HCT116 (cell line): ENCODE measurements around the gene FLVCR1. TPM values are rescaled to one million over a fixed set of nuclear protein-coding genes. Genes with fewer than 3 reads are reported as not detected.
"Not testable (repeated sequence)": the region's sequence is repeated elsewhere in the genome, so short reads cannot be mapped to it uniquely, and the experiment has no call there.

Source experiments
- ATAC-seq: fragments of 200-7000 bp; cut with Tn5 transposase; 2 replicates; pipeline ENCODE4 v1.9.1; 2020; ENCODE audit warnings: mild to moderate bottlenecking, moderate library complexity
- BruUV-seq: library from RNA; stranded (reverse); fragments of 400-500 nt; replicated peaks from 2 replicates; lab custom pipeline; 2021; lab: Mats Ljungman, UMichigan
- CTCF ChIA-PET: fragments of 300-600 bp; sonication (Branson Sonifier 250); formaldehyde crosslinking; loops from one replicate; lab custom pipeline; 2021; ENCODE audit warnings: antibody characterized with exemption; lab: Charles Lee
- POLR2A ChIA-PET: fragments of 300-600, 350-600 bp; sonication (Branson Sonifier 250); formaldehyde crosslinking; loops from one replicate; lab custom pipeline; 2021; ENCODE audit warnings: antibody characterized with exemption; lab: Charles Lee
- RAD21 ChIA-PET, 2 experiments: fragments of 300-600 bp; sonication (Branson Sonifier 250); formaldehyde crosslinking; loops; one replicate each; lab custom pipeline; 2023; ENCODE audit warnings: low total read pairs in 2 of 2; ENCODE audit not compliant: uncharacterized antibody in 2 of 2, unreplicated experiment in 2 of 2, low non-redundant PET in 1 of 2; lab: Charles Lee
- DNase-seq: peaks from one replicate; pipeline ENCODE4 v3.0.0-alpha.2; 2010; ENCODE audit warnings: low read depth, low spot score
- H2AFZ ChIP-seq: fragments of 200-600 bp; shearing (Covaris generic), sonication (generic); 2 replicates; pipeline ENCODE4 v1.6.1; 2017; ENCODE audit warnings: low read depth, mixed run types, mixed read lengths, antibody characterized with exemption, low read length; ENCODE audit not compliant: poor library complexity, severe bottlenecking
- H3K27ac ChIP-seq: 2 replicates; pipeline ENCODE4 v1.5.1; 2012; ENCODE audit warnings: low read depth, low read length
- H3K27me3 ChIP-seq: fragments of 200-600 bp; sonication (generic); 2 replicates; pipeline ENCODE4 v1.6.1; 2016; ENCODE audit warnings: mixed run types, low read length, mixed read lengths; ENCODE audit not compliant: insufficient read depth
- H3K36me3 ChIP-seq, 2 experiments: fragments of 200-500 bp in 1 of 2; fragments of 200-600 bp in 1 of 2; sonication (Bioruptor generic) in 1 of 2; sonication (generic) in 1 of 2; 2 replicates each; pipeline versions ENCODE4 v1.5.1 to v1.6.1; 2014 to 2016; ENCODE audit warnings: low read length in 2 of 2, inconsistent platforms in 1 of 2, mixed read lengths in 1 of 2, mixed run types in 1 of 2; ENCODE audit not compliant: insufficient read depth in 2 of 2, control insufficient read depth in 1 of 2
- H3K4me1 ChIP-seq, 2 experiments: fragments of 200-600 bp in 1 of 2; sonication (generic) in 1 of 2; 2 replicates each; pipeline versions ENCODE4 v1.5.1 to v1.6.1; 2012 to 2017; ENCODE audit warnings: low read length in 2 of 2, inconsistent platforms in 1 of 2, mild to moderate bottlenecking in 1 of 2, mixed read lengths in 1 of 2, mixed run types in 1 of 2, moderate library complexity in 1 of 2; ENCODE audit not compliant: insufficient read depth in 2 of 2, control insufficient read depth in 1 of 2
- H3K4me2 ChIP-seq: fragments of 200-600 bp; sonication (generic); 2 replicates; pipeline ENCODE4 v1.6.1; 2017; ENCODE audit warnings: mixed run types, low read length, mixed read lengths
- H3K4me3 ChIP-seq, 2 experiments: fragments of 200-600 bp in 1 of 2; sonication (generic) in 1 of 2; replicated peaks in 1 of 2; 2 replicates each; pipeline ENCODE4 v1.5.1; 2011 to 2016; ENCODE audit warnings: low read length in 2 of 2, control low read depth in 1 of 2, low read depth in 1 of 2, mild to moderate bottlenecking in 1 of 2, mixed read lengths in 1 of 2, mixed run types in 1 of 2
- H3K79me2 ChIP-seq: fragments of 200-600 bp; sonication (generic); 2 replicates; pipeline ENCODE4 v1.6.1; 2017; ENCODE audit warnings: mild to moderate bottlenecking, mixed run types, low read length, moderate library complexity, mixed read lengths; ENCODE audit not compliant: insufficient read depth
- H3K9ac ChIP-seq: fragments of 200-600 bp; sonication (generic); 2 replicates; pipeline ENCODE4 v1.6.1; 2016; ENCODE audit warnings: low read length, mixed read lengths
- H3K9me2 ChIP-seq: fragments of 200-600 bp; sonication (generic), shearing (Covaris generic); 2 replicates; pipeline ENCODE4 v1.6.1; 2017; ENCODE audit warnings: mixed run types, mild to moderate bottlenecking, moderate library complexity; ENCODE audit not compliant: insufficient read depth
- H3K9me3 ChIP-seq, 2 experiments: fragments of 200-500 bp in 1 of 2; fragments of 200-600 bp in 1 of 2; sonication (Bioruptor generic) in 1 of 2; sonication (generic) in 1 of 2; 2 replicates each; pipeline ENCODE4 v1.6.1; 2014 to 2017; ENCODE audit warnings: low read length in 2 of 2, mixed read lengths in 2 of 2, inconsistent platforms in 1 of 2, low read depth in 1 of 2, mild to moderate bottlenecking in 1 of 2, mixed run types in 1 of 2, moderate library complexity in 1 of 2; ENCODE audit not compliant: control insufficient read depth in 1 of 2, insufficient read depth in 1 of 2
- H4K20me1 ChIP-seq: fragments of 200-600 bp; sonication (generic), shearing (Covaris generic); 2 replicates; pipeline ENCODE4 v1.6.1; 2017; ENCODE audit warnings: mixed run types, mild to moderate bottlenecking, moderate library complexity; ENCODE audit not compliant: insufficient read depth
- ATF3 ChIP-seq: IDR thresholded peaks from 2 replicates; pipeline ENCODE4 v1.6.1; 2012
- CBX3 ChIP-seq: IDR thresholded peaks from 2 replicates; pipeline ENCODE4 v1.6.1; 2012; ENCODE audit warnings: low read depth
- CEBPB ChIP-seq: IDR thresholded peaks from 2 replicates; pipeline ENCODE4 v1.6.1; 2012; ENCODE audit warnings: low read depth
- EGR1 ChIP-seq: IDR thresholded peaks from 2 replicates; pipeline ENCODE4 v1.6.1; 2012; ENCODE audit warnings: low read depth
- EZH2 ChIP-seq: fragments of 200-600 bp; sonication (generic); IDR thresholded peaks from 2 replicates; pipeline ENCODE4 v1.6.1; 2017; ENCODE audit warnings: antibody characterized with exemption, mixed run types
- JUND ChIP-seq: IDR thresholded peaks from 2 replicates; pipeline ENCODE4 v1.6.1; 2012
- POLR2A ChIP-seq: IDR thresholded peaks from 2 replicates; pipeline ENCODE4 v1.7.0; 2011; ENCODE audit warnings: borderline replicate concordance; ENCODE audit not compliant: insufficient read depth, insufficient read length; ENCODE audit errors: extremely low read depth
- POLR2AphosphoS5 ChIP-seq: IDR thresholded peaks from 2 replicates; pipeline ENCODE4 v1.6.1; 2011; ENCODE audit warnings: mild to moderate bottlenecking, low read depth, low read length, moderate library complexity
- SRF ChIP-seq: IDR thresholded peaks from 2 replicates; pipeline ENCODE4 v1.6.1; 2012; ENCODE audit warnings: low read depth
- TCF7L2 ChIP-seq: IDR thresholded peaks from 2 replicates; pipeline ENCODE4 v1.7.0; 2011; ENCODE audit warnings: borderline replicate concordance, inconsistent platforms; ENCODE audit not compliant: insufficient read depth, insufficient read length; ENCODE audit errors: extremely low read depth
- YY1 ChIP-seq: IDR thresholded peaks from 2 replicates; pipeline ENCODE4 v1.6.1; 2011; ENCODE audit warnings: low read length, low read depth, moderate library complexity, mild to moderate bottlenecking; ENCODE audit not compliant: insufficient replicate concordance; ENCODE audit errors: extremely low read depth
- ZFX ChIP-seq: fragments of 450-650 bp; IDR thresholded peaks from 2 replicates; pipeline ENCODE4 v1.6.1; 2017
- ZNF274 ChIP-seq: fragments of 200-500 bp; sonication (Bioruptor generic); IDR thresholded peaks from 2 replicates; pipeline ENCODE4 v1.6.1; 2014; ENCODE audit warnings: mild to moderate bottlenecking, low read depth, low read length, inconsistent platforms
- intact Hi-C: fragments of 100-400 bp; cut with micrococcal nuclease; formaldehyde crosslinking; loops from 2 replicates; pipeline ENCODE4 v1.10.0; 2022
- total RNA-seq: library from RNA; stranded (reverse); gene quantifications from one replicate; pipeline ENCODE4 v1.2.1, GENCODE V29; 2021; ENCODE audit not compliant: unreplicated experiment
- TF ChIP-seq, protein P1 (sequence below): IDR thresholded peaks from 2 replicates; pipeline ENCODE4 v1.6.1; 2012
- TF ChIP-seq, protein P2 (sequence below): IDR thresholded peaks from 2 replicates; pipeline ENCODE4 v1.6.1; 2011; ENCODE audit warnings: mild to moderate bottlenecking, low read length, moderate library complexity; ENCODE audit not compliant: insufficient replicate concordance; ENCODE audit errors: extremely low read depth

The FLVCR1 gene
- total RNA-seq, 1 experiment from 2014 or later: 19.0 TPM

GRCh38 chr1:212833211-212834207, 24.6 kb upstream of the FLVCR1 start:
- CTCF ChIA-PET, H4K20me1 ChIP-seq: not testable (repeated sequence)

DNA sequence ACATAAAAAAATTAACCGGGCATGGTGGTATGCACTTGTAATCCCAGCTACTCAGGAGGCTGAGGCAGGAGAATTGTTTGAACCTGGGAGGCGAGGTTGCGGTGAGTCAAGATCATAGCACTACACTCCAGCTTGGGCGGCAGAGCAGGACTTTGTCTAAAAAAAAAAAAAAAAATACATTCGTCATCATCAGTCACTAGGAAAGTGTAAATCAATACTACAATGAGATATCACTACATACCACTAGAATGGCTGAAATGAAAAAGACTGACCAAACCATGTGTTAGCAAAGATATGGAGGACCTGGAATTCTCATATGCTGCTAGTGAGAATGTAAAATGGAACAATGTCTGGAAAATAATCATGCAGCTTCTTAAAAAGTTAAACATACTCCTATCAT, 19.9 kb upstream of the FLVCR1 start:
- H2AFZ ChIP-seq: no peak overlapping the region
- H3K9ac ChIP-seq: no peak overlapping the region
- no peaks in the 10 kb centered on the region for H3K36me3 ChIP-seq
- no peaks in the 10 kb centered on the region for H3K4me1 ChIP-seq
- H3K27me3 ChIP-seq: no peaks in the 10 kb centered on the region
- ChIA-PET CTCF (no interaction called here), POLR2A (no interaction called here), RAD21 (no interaction called here)
- H3K79me2 ChIP-seq: no peaks in the 10 kb centered on the region
- no peaks in the 10 kb centered on the region for H3K9me3 ChIP-seq
- no peak overlapping the region for H3K27ac ChIP-seq
- no TSS peak for BruUV-seq
- no peak overlapping the region for H3K4me3 ChIP-seq
- ATAC-seq (no peak), DNase-seq (no peak)
- no peaks in the 10 kb centered on the region for H4K20me1 ChIP-seq
- intact Hi-C loops: no loop called here
- H3K4me2 ChIP-seq: no peak overlapping the region
- no peaks in the 10 kb centered on the region for H3K9me2 ChIP-seq
- TF ChIP-seq POLR2A (no peak), CBX3 (no peak), ZFX (no peak), TCF7L2 (no peak), SRF (no peak), CEBPB (no peak), EGR1 (no peak), JUND (no peak), YY1 (no peak), POLR2AphosphoS5 (no peak), ZNF274 (no peak), EZH2 (no peak), ATF3 (no peak)
- TF ChIP-seq, protein P1, sequence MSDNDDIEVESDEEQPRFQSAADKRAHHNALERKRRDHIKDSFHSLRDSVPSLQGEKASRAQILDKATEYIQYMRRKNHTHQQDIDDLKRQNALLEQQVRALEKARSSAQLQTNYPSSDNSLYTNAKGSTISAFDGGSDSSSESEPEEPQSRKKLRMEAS: no peak
- TF ChIP-seq, protein P2, sequence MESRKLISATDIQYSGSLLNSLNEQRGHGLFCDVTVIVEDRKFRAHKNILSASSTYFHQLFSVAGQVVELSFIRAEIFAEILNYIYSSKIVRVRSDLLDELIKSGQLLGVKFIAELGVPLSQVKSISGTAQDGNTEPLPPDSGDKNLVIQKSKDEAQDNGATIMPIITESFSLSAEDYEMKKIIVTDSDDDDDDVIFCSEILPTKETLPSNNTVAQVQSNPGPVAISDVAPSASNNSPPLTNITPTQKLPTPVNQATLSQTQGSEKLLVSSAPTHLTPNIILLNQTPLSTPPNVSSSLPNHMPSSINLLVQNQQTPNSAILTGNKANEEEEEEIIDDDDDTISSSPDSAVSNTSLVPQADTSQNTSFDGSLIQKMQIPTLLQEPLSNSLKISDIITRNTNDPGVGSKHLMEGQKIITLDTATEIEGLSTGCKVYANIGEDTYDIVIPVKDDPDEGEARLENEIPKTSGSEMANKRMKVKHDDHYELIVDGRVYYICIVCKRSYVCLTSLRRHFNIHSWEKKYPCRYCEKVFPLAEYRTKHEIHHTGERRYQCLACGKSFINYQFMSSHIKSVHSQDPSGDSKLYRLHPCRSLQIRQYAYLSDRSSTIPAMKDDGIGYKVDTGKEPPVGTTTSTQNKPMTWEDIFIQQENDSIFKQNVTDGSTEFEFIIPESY: no peak

More at GRCh38 chr1:212833211-212834207, 24.6 kb upstream of the FLVCR1 start:
- H3K36me3 ChIP-seq, H3K9me3 ChIP-seq, ATAC-seq, H3K27me3 ChIP-seq, DNase-seq, H3K9me2 ChIP-seq, H3K4me2 ChIP-seq, H3K79me2 ChIP-seq, intact Hi-C loops, H2AFZ ChIP-seq, H3K9ac ChIP-seq, H3K4me1 ChIP-seq, H3K27ac ChIP-seq, BruUV-seq, RAD21 ChIA-PET, H3K4me3 ChIP-seq: not testable (repeated sequence)
- POLR2A ChIA-PET: interaction anchor here (1.0 kb wide), 1 partner anchor 24 kb away, joined by 3 read pairs; the partner anchor contains the start of gene FLVCR1
